Measurements from ENCODE around the gene GYG2.
"Not testable (repeated sequence)": the region's sequence is repeated elsewhere in the genome, so short reads cannot be mapped to it uniquely, and the experiment has no call there.

GYG2 gene

GRCh38 chrX:2811271-2811670 is 17.5 kb upstream of the GYG2 start:
- DNase-seq (ENCODE audit: low spot score) = no peak
- TF ChIP-seq CTCF (IDR thresholded peaks at IDR 0.05; ENCODE audit: extremely low read depth, missing control alignments) = no peak

- not testable (repeated sequence) for DNase-seq (ENCODE audit: low spot score)
Observed at GRCh38 chrX:2812161-2812907, 16.4 kb upstream of the GYG2 start.

DNA sequence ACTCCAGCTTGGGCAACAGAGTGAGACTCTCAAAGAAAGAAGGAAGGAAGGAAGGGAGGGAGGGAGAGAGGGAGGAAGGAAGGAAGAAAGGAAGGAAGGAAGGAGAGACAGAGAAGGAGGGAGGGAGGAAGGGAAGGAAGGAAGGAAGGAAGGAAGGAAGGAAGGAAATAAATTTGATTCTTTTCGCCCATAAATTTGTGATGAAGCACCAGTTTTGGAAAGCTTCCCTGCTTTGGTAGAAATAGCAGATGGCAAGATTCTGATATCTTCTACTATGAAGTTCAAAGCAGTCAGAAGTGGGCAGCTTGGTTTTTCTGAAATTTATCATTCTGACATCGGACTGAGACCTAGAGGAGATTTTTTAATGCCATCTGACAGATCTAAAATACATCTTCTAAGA is 11.7 kb upstream of the GYG2 start:
- DNase-seq (ENCODE audit: low spot score) = no peak
- no peak for TF ChIP-seq CTCF (IDR thresholded peaks at IDR 0.05; ENCODE audit: extremely low read depth, missing control alignments)

More at GRCh38 chrX:2812161-2812907, 16.4 kb upstream of the GYG2 start:
- TF ChIP-seq CTCF (IDR thresholded peaks at IDR 0.05; ENCODE audit: extremely low read depth, missing control alignments) = peak; percentile 31

GRCh38 chrX:2819345-2820135 is 9.2 kb upstream of the GYG2 start:
- DNase-seq (ENCODE audit: low spot score) = no peak
- TF ChIP-seq CTCF (IDR thresholded peaks at IDR 0.05; ENCODE audit: extremely low read depth, missing control alignments) = no peak

- no peak for TF ChIP-seq CTCF (IDR thresholded peaks at IDR 0.05; ENCODE audit: extremely low read depth, missing control alignments)
- no peak for DNase-seq (ENCODE audit: low spot score)
Observed at GRCh38 chrX:2820136-2820771, 8.5 kb upstream of the GYG2 start.

GRCh38 chrX:2823795-2824386 is 4.8 kb upstream of the GYG2 start:
- DNase-seq (ENCODE audit: low spot score) = no peak
- no peak for TF ChIP-seq CTCF (IDR thresholded peaks at IDR 0.05; ENCODE audit: extremely low read depth, missing control alignments)

Data from GM20000 (cell line).